ENCODE measurements around the gene PLEKHG7. TPM values are rescaled to one million over a fixed set of nuclear protein-coding genes. Genes with fewer than 3 reads are reported as not detected.
A peak's percentile ranks its signal among the peaks of the same experiment; 100 is the strongest.

The PLEKHG7 gene
- total and polyA plus RNA-seq, 9 of the 15 experiments (the other 6 are each of a cell fraction or from before 2014, with no cell fraction given) = 0.03 TPM; not detected in 8

GRCh38 chr12:92784797-92785562 lies 82.2 kb downstream of the PLEKHG7 start:
- intact Hi-C loops (cut with micrococcal nuclease) (loop anchor here (5.0 to 10.0 kb wide), 4 partner anchors 142 to 632 kb away; partner anchors contain the start of gene EEA1), in situ Hi-C loops (cut with MboI) (loop anchor here (25.0 kb wide), 2 partner anchors 627 to 1327 kb away; no protein-coding TSS in a partner anchor)
- no peak overlapping the region for H3K4me2 ChIP-seq (ENCODE audit: insufficient read depth, low read length)
- H3K79me2 ChIP-seq (ENCODE audit: control insufficient read depth, insufficient read depth, low read length) = no peaks in the 10 kb centered on the region
- 40% methylated on average over 1 of the region's 1 CpG for WGBS (ENCODE audit: insufficient coverage, low coverage, missing lambda C conversion rate)
- no peak overlapping the region for H3K4me3 ChIP-seq
- no peak overlapping the region for H3K9ac ChIP-seq (ENCODE audit: insufficient read depth in 1 of 2, low read depth in 2 of 2, low read length in 2 of 2)
- ChIA-PET CTCF (ENCODE audit: low intra/inter-chr PET ratio) (interaction anchor here (0.6 to 1.7 kb wide), 9 partner anchors 609 to 1748 kb away, joined by 3 to 11 read pairs (median 3); no protein-coding TSS in a partner anchor), POLR2A (interaction anchor here (0.9 to 1.4 kb wide), 2 partner anchors 14 to 27 kb away, joined by 3 to 4 read pairs; no protein-coding TSS in a partner anchor)
- no peak overlapping the region for H2AFZ ChIP-seq (ENCODE audit: low read depth, low read length)
- FAIRE-seq (peak; percentile 88), DNase-seq (ENCODE audit: extremely low read depth in 1 of 4, low spot score in 3 of 4) (peak; percentile 67 to 77 (median 72)), ATAC-seq (peak; percentile 100)
- H3K27me3 ChIP-seq (ENCODE audit: control insufficient read depth in 2 of 2, insufficient read depth in 2 of 2, low read length in 2 of 2) = no peaks in the 10 kb centered on the region
- peaks cover 27% of the 10 kb centered on the region; the same call in 2 of the 3 replicates for H3K36me3 ChIP-seq (ENCODE audit: control insufficient read depth, insufficient read depth, low read length)
- no peaks in the 10 kb centered on the region for H3K9me1 ChIP-seq (ENCODE audit: control insufficient read depth, insufficient read depth, low read length)
- no TSS peak for BruUV-seq (replicated peaks)
- H3K27ac ChIP-seq (ENCODE audit: extremely low read depth, low read depth, low read length) = no peak overlapping the region
- no peaks in the 10 kb centered on the region for H3K9me3 ChIP-seq (replicated peaks; ENCODE audit: control insufficient read depth, insufficient read depth, low read depth, low read length)
- no peaks in the 10 kb centered on the region for H4K20me1 ChIP-seq (replicated peaks; ENCODE audit: control insufficient read depth, insufficient read depth, low read length)
- H3K4me1 ChIP-seq (replicated peaks in 1 of 2; ENCODE audit: control insufficient read depth in 2 of 2, insufficient read depth in 2 of 2, low read length in 2 of 2) = no peaks in the 10 kb centered on the region
- TF ChIP-seq ZSCAN29 (IDR thresholded peaks at IDR 0.05) (no peak), MAFK (IDR thresholded peaks at IDR 0.05; ENCODE audit: low read length) (peak; percentile 88), FOS (IDR thresholded peaks at IDR 0.05; ENCODE audit: extremely low read depth, insufficient read length) (no peak), ARID1B (IDR thresholded peaks at IDR 0.05) (no peak), RBM25 (IDR thresholded peaks at IDR 0.05; ENCODE audit: low read depth, low read length, severe bottlenecking) (peak; percentile 32), ZNF175 (CRISPR knock-in tag; IDR thresholded peaks at IDR 0.05; ENCODE audit: low read depth) (no peak), ZNF76 (CRISPR knock-in tag; IDR thresholded peaks at IDR 0.05; ENCODE audit: borderline replicate concordance) (no peak), DEAF1 (CRISPR knock-in tag; IDR thresholded peaks at IDR 0.05) (peak; percentile 84), ZNF780A (CRISPR knock-in tag; IDR thresholded peaks at IDR 0.05) (no peak), ZFX (CRISPR knock-in tag; IDR thresholded peaks at IDR 0.05) (no peak), GATA2 (CRISPR knock-in tag; IDR thresholded peaks at IDR 0.05) (0 out of 2 replicates have a peak, but pooled peaks have one; percentile 13), POLR2AphosphoS2 (IDR thresholded peaks at IDR 0.05; ENCODE audit: low read length) (no peak), UBTF (IDR thresholded peaks at IDR 0.05; ENCODE audit: borderline replicate concordance in 1 of 2, low read depth in 2 of 2, low read length in 2 of 2) (no peak), MAFF (IDR thresholded peaks at IDR 0.05; ENCODE audit: low read length) (peak; percentile 86), ZNF785 (CRISPR knock-in tag; IDR thresholded peaks at IDR 0.05) (no peak), ZNF512 (tag; IDR thresholded peaks at IDR 0.05) (no peak)
